Endothelial cell of umbilical vein (primary cell): ENCODE results near the gene CMIP. TPM values are rescaled to one million over a fixed set of nuclear protein-coding genes. Genes with fewer than 3 reads are reported as not detected.

Source experiments
- BruUV-seq: library from RNA; stranded (reverse); fragments of 400-500 nt; replicated peaks from 2 replicates; lab custom pipeline; 2021; lab: Mats Ljungman, UMichigan
- CTCF ChIA-PET: fragments of 300-600, 350-600 bp; sonication (Branson Sonifier 250); formaldehyde crosslinking; loops from one replicate; lab custom pipeline; 2021; ENCODE audit warnings: antibody characterized with exemption, inconsistent platforms; lab: Charles Lee
- POLR2A ChIA-PET: fragments of 300-600, 350-600 bp; sonication (Branson Sonifier 250); formaldehyde crosslinking; loops from one replicate; lab custom pipeline; 2021; ENCODE audit warnings: antibody characterized with exemption, inconsistent platforms; lab: Charles Lee
- DNase-seq: peaks from one replicate; pipeline ENCODE4 v3.0.0-alpha.2; 2011; ENCODE audit warnings: low read depth, low spot score
- FAIRE-seq: peaks from 2 replicates; lab custom pipeline; 2011; peaks lifted over from hg19 to GRCh38; lab: Jason Lieb, UNC
- H2AFZ ChIP-seq: 2 replicates; pipeline ENCODE4 v1.6.0; 2012; ENCODE audit warnings: low read depth, low read length, control low read depth, inconsistent platforms
- H3K27ac ChIP-seq: 2 replicates; pipeline ENCODE4 v1.5.1; 2011; ENCODE audit warnings: low read depth, mild to moderate bottlenecking, control low read depth, low read length, moderate library complexity; ENCODE audit not compliant: insufficient read depth
- H3K27me3 ChIP-seq, 2 experiments: 2 replicates each; pipeline versions ENCODE4 v1.6.0 to v1.6.1; 2011; ENCODE audit warnings: low read length in 2 of 2, mixed read lengths in 1 of 2; ENCODE audit not compliant: control insufficient read depth in 2 of 2, insufficient read depth in 2 of 2
- H3K36me3 ChIP-seq, 2 experiments: 2 replicates in 1 of 2; 3 replicates in 1 of 2; pipeline ENCODE4 v1.5.1; 2011; ENCODE audit warnings: low read length in 2 of 2, mild to moderate bottlenecking in 1 of 2, moderate library complexity in 1 of 2; ENCODE audit not compliant: control insufficient read depth in 2 of 2, insufficient read depth in 2 of 2; ENCODE audit errors: extremely low read depth in 1 of 2
- H3K4me1 ChIP-seq: 3 replicates; pipeline ENCODE4 v1.5.1; 2011; ENCODE audit warnings: mild to moderate bottlenecking, low read length; ENCODE audit not compliant: control insufficient read depth, insufficient read depth; ENCODE audit errors: extremely low read depth
- H3K4me2 ChIP-seq: 2 replicates; pipeline ENCODE4 v1.6.1; 2011; ENCODE audit warnings: low read length, control low read depth, mixed read lengths; ENCODE audit not compliant: insufficient read depth
- H3K4me3 ChIP-seq, 3 experiments: fragments of 200-600 bp in 1 of 3; sonication (generic), shearing (Covaris generic) in 1 of 3; replicated peaks in 1 of 3; 2 replicates each; pipeline ENCODE4 v1.5.1; 2011 to 2016; ENCODE audit warnings: control low read depth in 3 of 3, low read length in 3 of 3, mild to moderate bottlenecking in 2 of 3, inconsistent platforms in 1 of 3, low read depth in 1 of 3, moderate library complexity in 1 of 3; ENCODE audit not compliant: insufficient read depth in 1 of 3
- H3K79me2 ChIP-seq: 2 replicates; pipeline ENCODE4 v1.6.0; 2012; ENCODE audit warnings: low read length, inconsistent platforms; ENCODE audit not compliant: control insufficient read depth, insufficient read depth
- H3K9ac ChIP-seq: replicated peaks from 2 replicates; pipeline ENCODE3; 2011; ENCODE audit warnings: low read length, control low read depth; ENCODE audit not compliant: insufficient read depth; ENCODE audit errors: extremely low read depth
- H3K9me1 ChIP-seq: replicated peaks from 3 replicates; pipeline ENCODE4 v1.6.0; 2011; ENCODE audit warnings: mild to moderate bottlenecking, low read length; ENCODE audit not compliant: control insufficient read depth, insufficient read depth; ENCODE audit errors: extremely low read depth
- H3K9me3 ChIP-seq: replicated peaks from 2 replicates; pipeline ENCODE4 v1.5.1; 2012; ENCODE audit warnings: low read length, inconsistent platforms; ENCODE audit not compliant: control insufficient read depth, insufficient read depth
- H4K20me1 ChIP-seq: replicated peaks from 2 replicates; pipeline ENCODE3; 2011; ENCODE audit warnings: mild to moderate bottlenecking, low read length; ENCODE audit not compliant: control insufficient read depth, insufficient read depth; ENCODE audit errors: extremely low read depth
- EZH2 ChIP-seq: IDR thresholded peaks from 2 replicates; pipeline ENCODE4 v1.6.1; 2012; ENCODE audit warnings: borderline replicate concordance, low read depth, mild to moderate bottlenecking, moderate library complexity, low read length, inconsistent platforms; ENCODE audit not compliant: severe bottlenecking
- FOS ChIP-seq: IDR thresholded peaks from 2 replicates; pipeline ENCODE4 v1.6.1; 2011; ENCODE audit warnings: mild to moderate bottlenecking, low read length, moderate library complexity, borderline replicate concordance; ENCODE audit not compliant: insufficient read depth
- JUN ChIP-seq: IDR thresholded peaks from 2 replicates; pipeline ENCODE4 v1.6.1; 2011; ENCODE audit warnings: borderline replicate concordance, low read depth; ENCODE audit not compliant: insufficient read length, insufficient read depth
- POLR2A ChIP-seq: IDR thresholded peaks from 2 replicates; pipeline ENCODE4 v1.6.1; 2012; ENCODE audit warnings: low read depth, mild to moderate bottlenecking, control low read depth, low read length
- dilution Hi-C: fragments of 300-500 bp; cut with MboI; formaldehyde crosslinking; loops from one replicate; pipeline ENCODE4 v1.15.0; 2019; ENCODE audit warnings: low sequenced_read_pairs; ENCODE audit not compliant: extremely low pct_ligation_motif_present
- intact Hi-C: fragments of 100-400 bp; cut with micrococcal nuclease; formaldehyde crosslinking; loops from one replicate; pipeline ENCODE4 v1.10.0; 2022
- polyA plus RNA-seq, 4 experiments: library from polyadenylated mRNA; depleted of rRNA in 3 of 4; stranded (reverse) in 3 of 4; unstranded in 1 of 4; fragments of >200 nt; gene quantifications; 2 replicates each; pipeline versions ENCODE4 v1.2.1 to v1.2.3, GENCODE V29; 2011 to 2012; ENCODE audit warnings: missing spikeins in 1 of 4
- total RNA-seq: library from RNA; stranded (reverse); gene quantifications from 2 replicates; pipeline ENCODE4 v1.2.3, GENCODE V29; 2021
- TF ChIP-seq, protein P1 (sequence below), 2 donors: IDR thresholded peaks; 1 replicate in 1 of 2; 2 replicates in 1 of 2; pipeline ENCODE4 v1.5.1; 2011; ENCODE audit warnings: low read length in 2 of 2, mild to moderate bottlenecking in 2 of 2, moderate library complexity in 2 of 2, control low read depth in 1 of 2, inconsistent platforms in 1 of 2, low read depth in 1 of 2; ENCODE audit not compliant: insufficient read depth in 1 of 2; ENCODE audit errors: extremely low read depth in 1 of 2

CMIP gene
- total and polyA plus RNA-seq, 2 donors (not counting 3 experiments of a cell fraction or from before 2014, with no cell fraction given): 29.0 to 101 TPM

DNA sequence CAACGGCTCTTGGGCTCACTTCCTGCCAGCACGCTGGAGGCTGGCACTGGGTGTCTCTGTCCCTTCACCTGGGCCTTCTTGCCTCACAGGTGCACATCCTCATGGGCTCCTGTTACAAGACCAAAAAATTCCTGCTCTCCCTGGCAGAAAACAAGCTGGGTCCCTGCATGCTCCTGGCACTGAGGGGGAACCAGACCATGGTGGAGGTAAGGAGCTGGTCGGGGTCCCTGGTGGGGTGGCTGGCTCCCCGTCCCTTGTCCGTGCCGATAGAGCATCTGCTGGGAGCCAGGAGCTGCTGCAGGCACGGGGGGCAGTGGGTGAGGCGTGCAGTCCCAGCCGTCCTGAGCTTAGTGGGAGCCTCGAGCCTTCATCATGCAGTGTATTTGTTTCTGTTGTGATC lies 255.0 kb downstream of the CMIP start:
- H3K4me1 ChIP-seq: peaks cover 55% of the 10 kb centered on the region
- no peak overlapping the region for H3K9ac ChIP-seq
- H3K9me1 ChIP-seq: no peaks in the 10 kb centered on the region
- intact Hi-C loops (loop anchor here (5.0 kb wide), 3 partner anchors 187 to 762 kb away; no protein-coding TSS in a partner anchor), dilution Hi-C loops (no loop called here)
- TF ChIP-seq JUN (no peak), POLR2A (no peak), FOS (no peak), EZH2 (no peak)
- TF ChIP-seq, protein P1, sequence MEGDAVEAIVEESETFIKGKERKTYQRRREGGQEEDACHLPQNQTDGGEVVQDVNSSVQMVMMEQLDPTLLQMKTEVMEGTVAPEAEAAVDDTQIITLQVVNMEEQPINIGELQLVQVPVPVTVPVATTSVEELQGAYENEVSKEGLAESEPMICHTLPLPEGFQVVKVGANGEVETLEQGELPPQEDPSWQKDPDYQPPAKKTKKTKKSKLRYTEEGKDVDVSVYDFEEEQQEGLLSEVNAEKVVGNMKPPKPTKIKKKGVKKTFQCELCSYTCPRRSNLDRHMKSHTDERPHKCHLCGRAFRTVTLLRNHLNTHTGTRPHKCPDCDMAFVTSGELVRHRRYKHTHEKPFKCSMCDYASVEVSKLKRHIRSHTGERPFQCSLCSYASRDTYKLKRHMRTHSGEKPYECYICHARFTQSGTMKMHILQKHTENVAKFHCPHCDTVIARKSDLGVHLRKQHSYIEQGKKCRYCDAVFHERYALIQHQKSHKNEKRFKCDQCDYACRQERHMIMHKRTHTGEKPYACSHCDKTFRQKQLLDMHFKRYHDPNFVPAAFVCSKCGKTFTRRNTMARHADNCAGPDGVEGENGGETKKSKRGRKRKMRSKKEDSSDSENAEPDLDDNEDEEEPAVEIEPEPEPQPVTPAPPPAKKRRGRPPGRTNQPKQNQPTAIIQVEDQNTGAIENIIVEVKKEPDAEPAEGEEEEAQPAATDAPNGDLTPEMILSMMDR (IDR thresholded peaks at IDR 0.05; ENCODE audit: extremely low read depth in 1 of 2, insufficient read depth in 1 of 2, low read depth in 1 of 2, low read length in 2 of 2): no peak
- ChIA-PET CTCF (no interaction called here), POLR2A (no interaction called here)
- H2AFZ ChIP-seq: no peak overlapping the region
- H3K9me3 ChIP-seq: no peaks in the 10 kb centered on the region
- FAIRE-seq (no peak), DNase-seq (no peak)
- H3K27me3 ChIP-seq: no peaks in the 10 kb centered on the region
- no peak overlapping the region for H3K4me2 ChIP-seq
- no peaks in the 10 kb centered on the region for H4K20me1 ChIP-seq
- no peak overlapping the region for H3K27ac ChIP-seq
- H3K36me3 ChIP-seq: peaks cover 0 to 29% of the 10 kb centered on the region in 2 experiments
- no peak overlapping the region for H3K4me3 ChIP-seq
- H3K79me2 ChIP-seq: no peaks in the 10 kb centered on the region
- BruUV-seq: no TSS peak
